MM.1S (cell line): ENCODE data around the gene ALDH1A3.

ENCODE experiments used
- DNase-seq: peaks from one replicate; pipeline ENCODE4 v3.0.0-alpha.2; 2015
- H2AFZ ChIP-seq: fragments of 300-600 bp; sonication (generic); 2 replicates; pipeline ENCODE4 v1.6.0; 2016; ENCODE audit warnings: antibody characterized with exemption, low read length
- H3F3A ChIP-seq: fragments of 300-600 bp; sonication (generic); 2 replicates; pipeline ENCODE4 v1.6.1; 2016; ENCODE audit warnings: mild to moderate bottlenecking, antibody characterized with exemption, low read length, moderate library complexity, mixed read lengths; ENCODE audit not compliant: insufficient read depth
- H3K27ac ChIP-seq: fragments of 300-600 bp; sonication (generic); 2 replicates; pipeline ENCODE4 v1.5.1; 2016; ENCODE audit warnings: mild to moderate bottlenecking, low read length
- H3K27me3 ChIP-seq: fragments of 300-600 bp; sonication (generic); replicated peaks from 2 replicates; pipeline ENCODE4 v1.6.0; 2016; ENCODE audit warnings: low read length; ENCODE audit not compliant: insufficient read depth
- H3K36me3 ChIP-seq: fragments of 300-600 bp; sonication (generic); replicated peaks from 2 replicates; pipeline ENCODE4 v1.6.1; 2016; ENCODE audit warnings: mild to moderate bottlenecking, low read length, mixed read lengths; ENCODE audit not compliant: insufficient read depth
- H3K4me1 ChIP-seq: fragments of 300-600 bp; sonication (generic); 2 replicates; pipeline ENCODE4 v1.6.1; 2016; ENCODE audit warnings: low read length, mixed read lengths
- H3K4me2 ChIP-seq: fragments of 300-600 bp; sonication (generic); 2 replicates; pipeline ENCODE4 v1.6.0; 2016; ENCODE audit warnings: low read depth, low read length
- H3K4me3 ChIP-seq: fragments of 300-600 bp; sonication (generic); 2 replicates; pipeline ENCODE4 v1.5.1; 2016; ENCODE audit warnings: low read length, mixed read lengths
- H3K79me2 ChIP-seq: fragments of 300-600 bp; sonication (generic); 2 replicates; pipeline ENCODE4 v1.6.1; 2016; ENCODE audit warnings: mixed run types, low read length, mixed read lengths
- H3K9ac ChIP-seq: fragments of 300-600 bp; sonication (generic); 2 replicates; pipeline ENCODE4 v1.6.1; 2016; ENCODE audit warnings: low read length, mixed read lengths
- H3K9me2 ChIP-seq: fragments of 300-600 bp; sonication (generic); replicated peaks from 2 replicates; pipeline ENCODE4 v1.6.1; 2016; ENCODE audit warnings: mild to moderate bottlenecking, low read length, mixed read lengths; ENCODE audit not compliant: insufficient read depth
- H3K9me3 ChIP-seq: fragments of 300-600 bp; sonication (generic); replicated peaks from 2 replicates; pipeline ENCODE4 v1.6.1; 2016; ENCODE audit warnings: mild to moderate bottlenecking, low read length, mixed read lengths; ENCODE audit not compliant: insufficient read depth
- H4K20me1 ChIP-seq: fragments of 300-600 bp; sonication (generic); 2 replicates; pipeline ENCODE4 v1.6.1; 2016; ENCODE audit warnings: mild to moderate bottlenecking, low read length, moderate library complexity, mixed read lengths; ENCODE audit not compliant: insufficient read depth
- EZH2 ChIP-seq: fragments of 300-600 bp; sonication (generic); optimal IDR thresholded peaks from 2 replicates; pipeline ENCODE3; 2017; ENCODE audit warnings: low read depth, mild to moderate bottlenecking, antibody characterized with exemption, low read length, mixed read lengths
- EZH2phosphoT487 ChIP-seq: fragments of 300-600 bp; sonication (generic); IDR thresholded peaks from 2 replicates; pipeline ENCODE4 v1.6.1; 2018; ENCODE audit warnings: antibody characterized with exemption, low read length
- TF ChIP-seq, protein P1 (sequence below): fragments of 300-600 bp; sonication (generic); IDR thresholded peaks from 2 replicates; pipeline ENCODE4 v1.5.1; 2016; ENCODE audit warnings: antibody characterized with exemption, low read length, mixed read lengths

The ALDH1A3 gene

DNA sequence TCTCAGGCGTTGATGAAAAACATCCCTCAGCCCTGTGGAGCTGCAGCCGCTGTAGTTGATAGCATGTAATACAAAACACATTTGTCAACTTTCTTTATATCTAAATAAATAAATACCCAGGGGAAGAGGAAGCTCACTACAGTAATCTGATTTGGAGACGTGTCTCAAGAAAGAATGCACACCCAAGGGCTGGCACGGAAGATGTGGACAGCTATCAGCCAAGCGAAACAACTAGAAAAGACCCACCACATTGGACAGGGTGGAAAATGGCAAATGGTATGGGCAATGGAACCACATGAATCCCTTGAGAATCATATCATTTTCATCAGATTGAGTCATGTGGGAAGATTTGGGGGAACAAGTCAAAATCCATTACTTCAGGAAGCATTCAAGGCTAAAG lies 43.1 kb upstream of the ALDH1A3 start:
- H3K79me2 ChIP-seq = no peaks in the 10 kb centered on the region
- H3K36me3 ChIP-seq = no peaks in the 10 kb centered on the region
- no peak for DNase-seq
- no peak overlapping the region for H3K4me2 ChIP-seq
- no peaks in the 10 kb centered on the region for H4K20me1 ChIP-seq
- no peak overlapping the region for H3K27ac ChIP-seq
- H3K4me1 ChIP-seq = no peaks in the 10 kb centered on the region
- H3K9me2 ChIP-seq = no peaks in the 10 kb centered on the region
- H3K9me3 ChIP-seq = no peaks in the 10 kb centered on the region
- no peak overlapping the region for H3K4me3 ChIP-seq
- no peaks in the 10 kb centered on the region for H3K27me3 ChIP-seq
- no peak overlapping the region for H2AFZ ChIP-seq
- no peak overlapping the region for H3K9ac ChIP-seq
- H3F3A ChIP-seq = no peaks in the 10 kb centered on the region
- TF ChIP-seq, protein P1, sequence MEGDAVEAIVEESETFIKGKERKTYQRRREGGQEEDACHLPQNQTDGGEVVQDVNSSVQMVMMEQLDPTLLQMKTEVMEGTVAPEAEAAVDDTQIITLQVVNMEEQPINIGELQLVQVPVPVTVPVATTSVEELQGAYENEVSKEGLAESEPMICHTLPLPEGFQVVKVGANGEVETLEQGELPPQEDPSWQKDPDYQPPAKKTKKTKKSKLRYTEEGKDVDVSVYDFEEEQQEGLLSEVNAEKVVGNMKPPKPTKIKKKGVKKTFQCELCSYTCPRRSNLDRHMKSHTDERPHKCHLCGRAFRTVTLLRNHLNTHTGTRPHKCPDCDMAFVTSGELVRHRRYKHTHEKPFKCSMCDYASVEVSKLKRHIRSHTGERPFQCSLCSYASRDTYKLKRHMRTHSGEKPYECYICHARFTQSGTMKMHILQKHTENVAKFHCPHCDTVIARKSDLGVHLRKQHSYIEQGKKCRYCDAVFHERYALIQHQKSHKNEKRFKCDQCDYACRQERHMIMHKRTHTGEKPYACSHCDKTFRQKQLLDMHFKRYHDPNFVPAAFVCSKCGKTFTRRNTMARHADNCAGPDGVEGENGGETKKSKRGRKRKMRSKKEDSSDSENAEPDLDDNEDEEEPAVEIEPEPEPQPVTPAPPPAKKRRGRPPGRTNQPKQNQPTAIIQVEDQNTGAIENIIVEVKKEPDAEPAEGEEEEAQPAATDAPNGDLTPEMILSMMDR = no peak
- no peak for TF ChIP-seq EZH2phosphoT487
- TF ChIP-seq EZH2 = no peak

DNA sequence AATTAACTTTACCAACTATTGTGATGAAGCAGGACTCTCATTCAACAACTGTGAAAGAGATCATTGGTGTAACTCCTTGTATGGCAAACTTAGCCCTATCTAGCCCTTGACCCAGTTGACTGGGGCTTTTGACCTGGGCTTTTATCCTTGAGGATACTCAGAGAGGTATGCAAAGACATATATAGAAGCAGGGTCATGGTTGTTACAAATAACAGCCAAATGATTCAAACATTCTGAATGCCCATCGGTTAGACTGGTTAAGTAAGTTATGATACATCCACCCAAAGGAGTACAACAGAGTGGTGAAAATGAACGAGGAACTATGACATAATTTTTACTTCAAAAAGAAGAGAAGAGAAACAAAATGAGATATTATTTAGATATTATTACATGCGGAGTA lies 38.2 kb upstream of the ALDH1A3 start:
- Histone ChIP-seq H3K27me3 (no peaks in the 10 kb centered on the region), H2AFZ (no peak overlapping the region), H3K4me3 (no peak overlapping the region), H4K20me1 (no peaks in the 10 kb centered on the region), H3K4me2 (no peak overlapping the region), H3K79me2 (no peaks in the 10 kb centered on the region), H3K4me1 (no peaks in the 10 kb centered on the region), H3K27ac (no peak overlapping the region), H3K9ac (no peak overlapping the region), H3K36me3 (no peaks in the 10 kb centered on the region), H3K9me2 (no peaks in the 10 kb centered on the region), H3F3A (no peaks in the 10 kb centered on the region), H3K9me3 (no peaks in the 10 kb centered on the region)
- TF ChIP-seq, protein P1 = no peak
- DNase-seq = no peak

DNA sequence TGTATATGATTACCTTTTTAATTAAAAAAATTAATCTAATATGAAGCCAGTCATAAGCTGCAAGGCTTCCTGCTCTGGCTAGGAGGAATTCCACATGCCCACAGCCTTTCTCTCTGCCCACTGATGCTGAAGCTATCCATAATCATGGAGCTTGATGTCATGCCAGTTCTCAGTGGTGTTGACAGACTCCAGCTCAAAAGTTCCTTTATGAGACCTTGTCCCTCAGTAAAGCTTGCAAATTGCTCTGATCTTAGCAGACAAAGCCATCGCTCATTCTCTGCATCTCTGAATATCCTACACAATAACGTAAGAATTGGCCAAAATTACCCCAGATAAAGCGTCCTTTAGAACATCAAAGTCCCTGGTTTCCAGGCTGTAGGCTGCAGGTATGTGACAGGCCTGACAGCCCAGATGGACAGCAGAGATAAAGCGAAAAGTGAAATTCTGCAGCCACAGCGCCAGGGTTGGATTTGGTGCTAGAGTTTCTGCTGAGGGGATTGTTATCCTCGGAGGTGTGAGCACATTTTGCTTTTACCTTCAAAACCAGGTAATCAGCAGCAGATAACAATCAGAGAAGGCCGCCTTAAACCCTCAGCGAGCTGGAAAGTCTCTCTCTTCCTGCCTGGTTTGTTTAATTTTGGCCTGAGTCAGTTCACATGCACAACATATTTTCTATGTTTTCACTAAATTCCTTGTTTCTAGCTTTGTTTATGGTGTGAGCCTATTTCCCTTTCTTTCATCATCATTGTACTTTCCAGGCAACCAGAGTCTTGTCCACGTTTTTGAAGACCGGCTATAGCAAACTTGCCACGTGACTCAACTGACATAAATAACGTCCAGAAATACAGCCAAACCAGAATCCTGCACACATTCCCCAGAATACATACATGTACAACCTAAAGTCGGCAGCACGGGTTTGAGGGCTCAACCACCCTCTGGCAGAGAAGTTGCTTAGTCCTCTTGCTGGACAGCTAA lies 36.6 kb upstream of the ALDH1A3 start:
- no peaks in the 10 kb centered on the region for H3K9me2 ChIP-seq
- no peaks in the 10 kb centered on the region for H3K9me3 ChIP-seq
- TF ChIP-seq EZH2 = no peak
- TF ChIP-seq, protein P1 = no peak
- no peak for TF ChIP-seq EZH2phosphoT487
- no peaks in the 10 kb centered on the region; the same call in 1 of the 2 replicates for H3K27me3 ChIP-seq
- H3F3A ChIP-seq = no peaks in the 10 kb centered on the region
- H3K4me2 ChIP-seq = no peak overlapping the region
- no peak for DNase-seq
- no peaks in the 10 kb centered on the region for H3K36me3 ChIP-seq
- H3K9ac ChIP-seq = no peak overlapping the region
- no peak overlapping the region for H2AFZ ChIP-seq
- no peaks in the 10 kb centered on the region for H3K79me2 ChIP-seq
- H4K20me1 ChIP-seq = no peaks in the 10 kb centered on the region
- H3K4me1 ChIP-seq = no peaks in the 10 kb centered on the region
- H3K4me3 ChIP-seq = no peak overlapping the region
- no peak overlapping the region for H3K27ac ChIP-seq
